HepG2 (cell line): ENCODE data around the gene HYAL2. TPM values are rescaled to one million over a fixed set of nuclear protein-coding genes. Genes with fewer than 3 reads are reported as not detected.
A peak's percentile ranks its signal among the peaks of the same experiment; 100 is the strongest.

Experiments
- ARNT ChIP-seq: fragments of 450-650 bp; IDR thresholded peaks from 2 replicates; pipeline ENCODE4 v1.6.1; 2017
- BRCA1 ChIP-seq: sonication (generic); formaldehyde crosslinking; IDR thresholded peaks from 2 replicates; pipeline ENCODE4 v1.4.0; 2020; ENCODE audit warnings: missing genetic modification reagents
- GABPA ChIP-seq, 2 experiments: IDR thresholded peaks; 2 replicates each; pipeline ENCODE4 v1.6.1; 2011 to 2016; ENCODE audit warnings: low read depth in 2 of 2, low read length in 1 of 2, missing biosample characterization in 1 of 2, missing genetic modification characterization in 1 of 2
- MEIS1 ChIP-seq: sonication (generic); formaldehyde crosslinking; IDR thresholded peaks from 2 replicates; pipeline ENCODE4 v1.9.0; 2021; ENCODE audit warnings: mild to moderate bottlenecking, missing genetic modification reagents, moderate library complexity, borderline replicate concordance
- MXI1 ChIP-seq: IDR thresholded peaks from 3 replicates; pipeline ENCODE4 v1.6.1; 2012; ENCODE audit warnings: low read depth, low read length, inconsistent platforms, borderline replicate concordance
- NCOA5 ChIP-seq: sonication (generic); formaldehyde crosslinking; IDR thresholded peaks from 2 replicates; pipeline ENCODE4 v1.4.0; 2020; ENCODE audit warnings: missing genetic modification reagents
- NFE2L2 ChIP-seq: fragments of 150-350 bp; IDR thresholded peaks from 2 replicates; pipeline ENCODE4 v1.6.1; 2014; ENCODE audit warnings: low read length
- RAD51 ChIP-seq: fragments of 450-650 bp; IDR thresholded peaks from 2 replicates; pipeline ENCODE4 v1.6.1; 2016; ENCODE audit warnings: borderline replicate concordance
- RNF2 ChIP-seq: fragments of 450-650 bp; conservative IDR thresholded peaks from 2 replicates; pipeline ENCODE4 v1.6.1; 2016; ENCODE audit warnings: low read depth
- TBL1XR1 ChIP-seq: fragments of 150-350 bp; IDR thresholded peaks from 2 replicates; pipeline ENCODE4 v1.6.1; 2014; ENCODE audit warnings: borderline replicate concordance, low read length; ENCODE audit not compliant: partially characterized antibody
- ZNF121 ChIP-seq: sonication (generic); formaldehyde crosslinking; IDR thresholded peaks from 2 replicates; pipeline ENCODE4 v1.5.0; 2020; ENCODE audit warnings: mild to moderate bottlenecking, missing genetic modification reagents
- ZNF225 ChIP-seq: sonication (generic); formaldehyde crosslinking; IDR thresholded peaks from 2 replicates; pipeline ENCODE4 v1.4.0; 2020; ENCODE audit warnings: mild to moderate bottlenecking, missing genetic modification reagents
- ZNF616 ChIP-seq: sonication (generic); formaldehyde crosslinking; IDR thresholded peaks from 2 replicates; pipeline ENCODE4 v1.5.0; 2020; ENCODE audit warnings: low read depth, mild to moderate bottlenecking, missing genetic modification reagents
- ZNF674 ChIP-seq: sonication (generic); formaldehyde crosslinking; IDR thresholded peaks from 2 replicates; pipeline ENCODE4 v1.5.0; 2020; ENCODE audit warnings: low read depth, mild to moderate bottlenecking, missing genetic modification reagents
- ZNF747 ChIP-seq: sonication (generic); formaldehyde crosslinking; IDR thresholded peaks from 2 replicates; pipeline ENCODE4 v1.8.1; 2023; ENCODE audit warnings: missing genetic modification reagents, mild to moderate bottlenecking, borderline replicate concordance
- ZNF883 ChIP-seq: sonication (generic); formaldehyde crosslinking; IDR thresholded peaks from 2 replicates; pipeline ENCODE4 v1.5.1; 2020; ENCODE audit warnings: mild to moderate bottlenecking, missing genetic modification reagents; ENCODE audit errors: not compliant biosample characterization
- ZNF891 ChIP-seq: sonication (generic); formaldehyde crosslinking; IDR thresholded peaks from 2 replicates; pipeline ENCODE4 v1.5.0; 2020; ENCODE audit warnings: mild to moderate bottlenecking, missing genetic modification reagents
- polyA plus RNA-seq, 8 experiments: library from polyadenylated mRNA; depleted of rRNA in 3 of 8; stranded (reverse) in 7 of 8; unstranded in 1 of 8; fragments of >200 nt; fragmentation: Illumina TruSeq in 4 of 8; extraction: Trizol in 4 of 8; gene quantifications; 2 replicates each; pipeline versions ENCODE4 v1.2.1 to v1.2.3, GENCODE V29; 2011 to 2016; ENCODE audit warnings: low read depth in 4 of 8, missing spikeins in 1 of 8, mixed read lengths in 1 of 8; ENCODE audit not compliant: insufficient read depth in 1 of 8
- total RNA-seq, 5 experiments: library from RNA; depleted of rRNA; stranded (reverse); fragments of >200 nt; fragmentation: Illumina TruSeq; extraction: Trizol; gene quantifications; 2 replicates each; pipeline ENCODE4 v1.2.3, GENCODE V29; 2016; ENCODE audit warnings: low read depth in 1 of 5
- TF ChIP-seq, protein P1 (sequence below): sonication (generic); formaldehyde crosslinking; IDR thresholded peaks from 2 replicates; pipeline ENCODE4 v1.5.1; 2020; ENCODE audit warnings: missing genetic modification reagents, mild to moderate bottlenecking, borderline replicate concordance
- TF ChIP-seq, protein P2 (sequence below): sonication (generic); formaldehyde crosslinking; IDR thresholded peaks from 2 replicates; pipeline ENCODE4 v1.4.0; 2020; ENCODE audit warnings: mild to moderate bottlenecking, missing genetic modification reagents
- TF ChIP-seq, protein P3 (sequence below): sonication (generic); formaldehyde crosslinking; IDR thresholded peaks from 2 replicates; pipeline ENCODE4 v1.4.0; 2020; ENCODE audit warnings: missing genetic modification reagents, borderline replicate concordance
- TF ChIP-seq, protein P4 (sequence below): sonication (generic); formaldehyde crosslinking; IDR thresholded peaks from 2 replicates; pipeline ENCODE4 v1.8.0; 2022; ENCODE audit warnings: mild to moderate bottlenecking, missing genetic modification reagents, moderate library complexity

Gene HYAL2
- total and polyA plus RNA-seq, 2 of the 13 experiments (the other 11 are each of a cell fraction or from before 2014, with no cell fraction given) = 76.2 to 102 TPM

DNA sequence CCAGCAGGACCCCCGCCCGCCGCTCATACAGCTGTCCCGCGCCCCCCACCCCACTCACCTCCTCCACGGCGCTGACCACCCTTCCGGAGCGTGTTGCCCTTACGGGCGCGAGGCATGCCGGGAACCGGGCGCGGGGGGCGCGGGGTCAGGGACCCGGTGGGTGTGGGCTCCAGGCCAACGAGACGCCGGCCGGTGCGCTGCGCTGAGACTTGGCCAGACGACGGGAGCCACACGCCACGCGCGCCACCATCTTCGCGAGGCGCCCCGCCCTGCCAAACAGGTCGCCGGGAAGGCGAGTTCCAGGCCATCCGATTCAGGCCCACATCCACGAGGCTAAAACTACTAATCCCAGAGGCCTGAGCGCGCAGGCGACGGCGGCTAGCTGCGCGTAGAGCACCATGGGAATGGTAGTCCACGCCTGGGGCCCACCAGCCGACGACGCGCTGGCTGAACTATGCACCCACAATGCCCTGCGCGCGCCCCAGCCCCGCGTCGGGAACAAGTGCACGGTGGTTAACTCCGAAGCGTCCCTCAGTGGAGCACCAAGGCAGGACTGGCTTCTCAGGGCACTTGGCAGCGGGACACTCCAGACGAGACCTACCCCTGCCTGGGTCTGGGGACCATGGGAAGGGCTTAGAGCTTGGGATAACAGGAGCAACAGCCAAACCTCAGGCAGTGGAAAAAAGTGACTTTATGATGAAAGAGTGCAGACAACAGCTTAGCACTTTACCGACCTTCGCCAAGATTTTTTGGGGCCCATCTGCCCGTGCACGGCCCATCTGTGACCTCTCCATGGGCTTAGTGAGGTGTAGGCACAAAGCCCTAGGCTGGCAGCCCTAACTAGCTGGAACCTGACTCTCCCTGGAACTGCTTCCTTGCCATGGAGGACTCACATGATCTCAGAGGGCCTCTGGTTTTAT, 30.1 kb downstream of the HYAL2 start, which contains the start of gene IFRD2 (continued):
- TF ChIP-seq MXI1 = peak; percentile 89; the same call in 2 of the 3 replicates
- TF ChIP-seq, protein P1, sequence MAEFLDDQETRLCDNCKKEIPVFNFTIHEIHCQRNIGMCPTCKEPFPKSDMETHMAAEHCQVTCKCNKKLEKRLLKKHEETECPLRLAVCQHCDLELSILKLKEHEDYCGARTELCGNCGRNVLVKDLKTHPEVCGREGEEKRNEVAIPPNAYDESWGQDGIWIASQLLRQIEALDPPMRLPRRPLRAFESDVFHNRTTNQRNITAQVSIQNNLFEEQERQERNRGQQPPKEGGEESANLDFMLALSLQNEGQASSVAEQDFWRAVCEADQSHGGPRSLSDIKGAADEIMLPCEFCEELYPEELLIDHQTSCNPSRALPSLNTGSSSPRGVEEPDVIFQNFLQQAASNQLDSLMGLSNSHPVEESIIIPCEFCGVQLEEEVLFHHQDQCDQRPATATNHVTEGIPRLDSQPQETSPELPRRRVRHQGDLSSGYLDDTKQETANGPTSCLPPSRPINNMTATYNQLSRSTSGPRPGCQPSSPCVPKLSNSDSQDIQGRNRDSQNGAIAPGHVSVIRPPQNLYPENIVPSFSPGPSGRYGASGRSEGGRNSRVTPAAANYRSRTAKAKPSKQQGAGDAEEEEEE (CRISPR knock-in tag) = peak; percentile 42; the same call in 1 of the 2 replicates
- no peak for TF ChIP-seq RAD51
- 0 out of 2 replicates have a peak, but pooled peaks have one; percentile 82 for TF ChIP-seq ZNF674 (CRISPR knock-in tag)
- TF ChIP-seq ARNT = no peak
- TF ChIP-seq ZNF616 (CRISPR knock-in tag) = 0 out of 2 replicates have a peak, but pooled peaks have one; percentile 77
- TF ChIP-seq, protein P2, sequence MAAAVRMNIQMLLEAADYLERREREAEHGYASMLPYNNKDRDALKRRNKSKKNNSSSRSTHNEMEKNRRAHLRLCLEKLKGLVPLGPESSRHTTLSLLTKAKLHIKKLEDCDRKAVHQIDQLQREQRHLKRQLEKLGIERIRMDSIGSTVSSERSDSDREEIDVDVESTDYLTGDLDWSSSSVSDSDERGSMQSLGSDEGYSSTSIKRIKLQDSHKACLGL (CRISPR knock-in tag) = peak; percentile 76; the same call in 1 of the 2 replicates
- TF ChIP-seq ZNF883 (CRISPR knock-in tag) = peak; percentile 79
- TF ChIP-seq BRCA1 = no peak
- TF ChIP-seq, protein P3, sequence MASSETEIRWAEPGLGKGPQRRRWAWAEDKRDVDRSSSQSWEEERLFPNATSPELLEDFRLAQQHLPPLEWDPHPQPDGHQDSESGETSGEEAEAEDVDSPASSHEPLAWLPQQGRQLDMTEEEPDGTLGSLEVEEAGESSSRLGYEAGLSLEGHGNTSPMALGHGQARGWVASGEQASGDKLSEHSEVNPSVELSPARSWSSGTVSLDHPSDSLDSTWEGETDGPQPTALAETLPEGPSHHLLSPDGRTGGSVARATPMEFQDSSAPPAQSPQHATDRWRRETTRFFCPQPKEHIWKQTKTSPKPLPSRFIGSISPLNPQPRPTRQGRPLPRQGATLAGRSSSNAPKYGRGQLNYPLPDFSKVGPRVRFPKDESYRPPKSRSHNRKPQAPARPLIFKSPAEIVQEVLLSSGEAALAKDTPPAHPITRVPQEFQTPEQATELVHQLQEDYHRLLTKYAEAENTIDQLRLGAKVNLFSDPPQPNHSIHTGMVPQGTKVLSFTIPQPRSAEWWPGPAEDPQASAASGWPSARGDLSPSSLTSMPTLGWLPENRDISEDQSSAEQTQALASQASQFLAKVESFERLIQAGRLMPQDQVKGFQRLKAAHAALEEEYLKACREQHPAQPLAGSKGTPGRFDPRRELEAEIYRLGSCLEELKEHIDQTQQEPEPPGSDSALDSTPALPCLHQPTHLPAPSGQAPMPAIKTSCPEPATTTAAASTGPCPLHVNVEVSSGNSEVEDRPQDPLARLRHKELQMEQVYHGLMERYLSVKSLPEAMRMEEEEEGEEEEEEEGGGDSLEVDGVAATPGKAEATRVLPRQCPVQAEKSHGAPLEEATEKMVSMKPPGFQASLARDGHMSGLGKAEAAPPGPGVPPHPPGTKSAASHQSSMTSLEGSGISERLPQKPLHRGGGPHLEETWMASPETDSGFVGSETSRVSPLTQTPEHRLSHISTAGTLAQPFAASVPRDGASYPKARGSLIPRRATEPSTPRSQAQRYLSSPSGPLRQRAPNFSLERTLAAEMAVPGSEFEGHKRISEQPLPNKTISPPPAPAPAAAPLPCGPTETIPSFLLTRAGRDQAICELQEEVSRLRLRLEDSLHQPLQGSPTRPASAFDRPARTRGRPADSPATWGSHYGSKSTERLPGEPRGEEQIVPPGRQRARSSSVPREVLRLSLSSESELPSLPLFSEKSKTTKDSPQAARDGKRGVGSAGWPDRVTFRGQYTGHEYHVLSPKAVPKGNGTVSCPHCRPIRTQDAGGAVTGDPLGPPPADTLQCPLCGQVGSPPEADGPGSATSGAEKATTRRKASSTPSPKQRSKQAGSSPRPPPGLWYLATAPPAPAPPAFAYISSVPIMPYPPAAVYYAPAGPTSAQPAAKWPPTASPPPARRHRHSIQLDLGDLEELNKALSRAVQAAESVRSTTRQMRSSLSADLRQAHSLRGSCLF (CRISPR knock-in tag) = no peak
- TF ChIP-seq ZNF121 = no peak
- TF ChIP-seq NCOA5 = no peak
- no peak for TF ChIP-seq ZNF225 (CRISPR knock-in tag)
- TF ChIP-seq RNF2 = no peak
- TF ChIP-seq ZNF891 = peak; percentile 76
- peak; percentile 96 for TF ChIP-seq TBL1XR1
- TF ChIP-seq, protein P4, sequence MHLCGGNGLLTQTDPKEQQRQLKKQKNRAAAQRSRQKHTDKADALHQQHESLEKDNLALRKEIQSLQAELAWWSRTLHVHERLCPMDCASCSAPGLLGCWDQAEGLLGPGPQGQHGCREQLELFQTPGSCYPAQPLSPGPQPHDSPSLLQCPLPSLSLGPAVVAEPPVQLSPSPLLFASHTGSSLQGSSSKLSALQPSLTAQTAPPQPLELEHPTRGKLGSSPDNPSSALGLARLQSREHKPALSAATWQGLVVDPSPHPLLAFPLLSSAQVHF (CRISPR knock-in tag) = no peak; the same call in 1 of the 2 replicates
- TF ChIP-seq GABPA (IDR thresholded peaks at IDR 0.05; ENCODE audit: low read depth, low read length) = no peak
- TF ChIP-seq GABPA (CRISPR knock-in tag; IDR thresholded peaks at IDR 0.05; ENCODE audit: low read depth) = peak; percentile 83
- TF ChIP-seq NFE2L2 = peak; percentile 26; the same call in 1 of the 2 replicates
- TF ChIP-seq MEIS1 (CRISPR knock-in tag) = 0 out of 2 replicates have a peak, but pooled peaks have one; percentile 31
- TF ChIP-seq ZNF747 (CRISPR knock-in tag) = peak; percentile 28; the same call in 1 of the 2 replicates
